ENCODE measurements around the gene FOSL2. TPM values are rescaled to one million over a fixed set of nuclear protein-coding genes. Genes with fewer than 3 reads are reported as not detected.

Gene FOSL2
- total RNA-seq, 1 donor from 2014 or later = 2.7 TPM

DNA sequence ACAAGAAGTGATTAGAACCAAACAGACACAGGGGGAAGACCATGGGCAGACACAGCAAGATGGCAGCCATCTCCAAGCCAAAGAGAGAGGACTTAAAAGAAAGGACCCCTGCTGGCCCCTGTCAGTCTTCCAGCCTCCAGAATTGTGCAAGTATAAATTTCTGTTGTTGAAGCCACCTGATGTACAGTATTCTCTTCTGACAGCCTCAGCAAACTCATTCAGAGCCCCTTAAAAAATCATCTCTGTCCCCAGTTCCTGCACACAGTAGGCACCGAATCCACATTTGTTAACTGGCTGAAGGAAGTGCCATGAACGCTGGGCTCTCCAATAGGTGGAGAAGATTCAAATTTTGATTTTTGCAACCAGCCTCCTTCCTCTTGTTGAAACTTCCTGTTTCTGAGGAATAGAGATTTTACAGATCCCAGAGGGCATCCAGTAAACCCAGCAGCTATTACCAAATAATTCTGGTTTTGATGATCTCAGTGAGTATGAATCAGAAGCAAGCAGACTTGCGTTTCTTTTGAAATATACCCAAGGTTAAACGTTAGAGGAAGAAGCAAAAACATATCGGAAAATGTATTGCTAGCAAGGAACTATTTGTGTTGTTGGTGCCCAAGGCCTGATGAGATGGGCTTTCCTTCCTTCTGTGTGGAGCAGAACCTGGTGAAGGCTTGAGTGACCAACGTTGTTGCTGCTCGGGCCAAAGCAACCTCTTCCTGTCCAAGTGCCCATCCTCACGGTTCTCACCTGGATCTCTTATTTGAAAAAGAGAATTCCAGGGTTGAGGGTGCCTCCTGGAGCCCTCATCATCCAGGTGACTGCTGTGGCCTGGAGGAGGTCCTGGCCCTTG, 55.5 kb downstream of the FOSL2 start:
- ATAC-seq (ENCODE audit: low read depth) (no peak), DNase-seq (no peak)
- Mint-ChIP-seq H3K36me3 (ENCODE audit: low read depth) (no peaks in the 10 kb centered on the region), H3K9me3 (no peaks in the 10 kb centered on the region), H3K4me3 (no peak overlapping the region), H3K27me3 (peaks cover 8% of the 10 kb centered on the region), H3K4me1 (no peaks in the 10 kb centered on the region), H3K27ac (no peak overlapping the region)
- intact Hi-C loops (cut with micrococcal nuclease) = no loop called here
- ChIA-PET POLR2A (no interaction called here), CTCF (no interaction called here)
- TF ChIP-seq, protein P1, sequence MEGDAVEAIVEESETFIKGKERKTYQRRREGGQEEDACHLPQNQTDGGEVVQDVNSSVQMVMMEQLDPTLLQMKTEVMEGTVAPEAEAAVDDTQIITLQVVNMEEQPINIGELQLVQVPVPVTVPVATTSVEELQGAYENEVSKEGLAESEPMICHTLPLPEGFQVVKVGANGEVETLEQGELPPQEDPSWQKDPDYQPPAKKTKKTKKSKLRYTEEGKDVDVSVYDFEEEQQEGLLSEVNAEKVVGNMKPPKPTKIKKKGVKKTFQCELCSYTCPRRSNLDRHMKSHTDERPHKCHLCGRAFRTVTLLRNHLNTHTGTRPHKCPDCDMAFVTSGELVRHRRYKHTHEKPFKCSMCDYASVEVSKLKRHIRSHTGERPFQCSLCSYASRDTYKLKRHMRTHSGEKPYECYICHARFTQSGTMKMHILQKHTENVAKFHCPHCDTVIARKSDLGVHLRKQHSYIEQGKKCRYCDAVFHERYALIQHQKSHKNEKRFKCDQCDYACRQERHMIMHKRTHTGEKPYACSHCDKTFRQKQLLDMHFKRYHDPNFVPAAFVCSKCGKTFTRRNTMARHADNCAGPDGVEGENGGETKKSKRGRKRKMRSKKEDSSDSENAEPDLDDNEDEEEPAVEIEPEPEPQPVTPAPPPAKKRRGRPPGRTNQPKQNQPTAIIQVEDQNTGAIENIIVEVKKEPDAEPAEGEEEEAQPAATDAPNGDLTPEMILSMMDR (IDR thresholded peaks at IDR 0.05) = no peak

DNA sequence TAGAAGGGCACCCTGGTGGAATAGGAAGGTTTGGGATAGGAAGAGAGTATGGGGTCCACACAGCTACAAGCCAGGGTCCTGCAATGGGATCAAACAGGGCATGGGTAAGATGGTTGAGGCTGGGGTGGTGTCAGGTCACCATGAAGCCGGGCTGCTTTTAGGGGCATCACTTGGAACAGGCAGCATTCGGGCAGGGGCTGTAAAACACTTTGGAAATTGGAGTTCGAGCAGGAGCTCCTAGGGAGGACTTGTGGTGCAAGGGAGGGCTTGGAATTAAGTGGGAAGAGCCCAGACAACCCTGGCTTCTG, 56.1 kb downstream of the FOSL2 start:
- no peak for DNase-seq
- ChIA-PET CTCF (no interaction called here), POLR2A (no interaction called here)

DNA sequence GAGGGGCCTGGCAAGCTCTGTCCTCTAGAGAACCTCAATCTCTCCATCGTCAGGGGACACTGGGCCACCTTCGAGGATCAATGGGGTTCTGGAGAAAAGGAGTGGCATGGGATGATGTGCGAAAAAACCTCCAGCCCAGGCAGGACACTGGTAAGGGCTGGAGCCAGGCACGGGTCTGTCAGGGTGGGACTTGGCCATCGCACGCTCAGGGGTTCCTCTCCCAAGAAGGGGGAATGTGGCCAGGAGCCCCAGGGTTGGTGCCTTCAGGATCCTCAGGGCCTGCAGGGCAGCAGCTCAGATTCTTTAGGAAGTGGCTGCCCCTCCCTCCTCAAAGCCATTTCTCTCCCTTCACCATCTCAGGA, 56.4 kb downstream of the FOSL2 start:
- ChIA-PET CTCF (no interaction called here), POLR2A (no interaction called here)
- Mint-ChIP-seq H3K27ac (no peak overlapping the region), H3K4me1 (no peaks in the 10 kb centered on the region), H3K27me3 (peaks cover 7% of the 10 kb centered on the region), H3K4me3 (no peak overlapping the region), H3K36me3 (ENCODE audit: low read depth) (no peaks in the 10 kb centered on the region), H3K9me3 (no peaks in the 10 kb centered on the region)
- DNase-seq = no peak
- TF ChIP-seq, protein P1 (IDR thresholded peaks at IDR 0.05) = no peak
- ATAC-seq (ENCODE audit: low read depth) = no peak
- intact Hi-C loops (cut with micrococcal nuclease) = no loop called here

More for the DNA sequence above, 56.1 kb downstream of the FOSL2 start:
- H3K9me3 Mint-ChIP-seq = no peaks in the 10 kb centered on the region
- no peak overlapping the region for H3K27ac Mint-ChIP-seq
- H3K36me3 Mint-ChIP-seq (ENCODE audit: low read depth) = no peaks in the 10 kb centered on the region
- peaks cover 8% of the 10 kb centered on the region for H3K27me3 Mint-ChIP-seq
- no peak for ATAC-seq (ENCODE audit: low read depth)
- intact Hi-C loops (cut with micrococcal nuclease) = no loop called here
- TF ChIP-seq, protein P1 (IDR thresholded peaks at IDR 0.05) = no peak
- no peaks in the 10 kb centered on the region for H3K4me1 Mint-ChIP-seq
- H3K4me3 Mint-ChIP-seq = no peak overlapping the region

DNA sequence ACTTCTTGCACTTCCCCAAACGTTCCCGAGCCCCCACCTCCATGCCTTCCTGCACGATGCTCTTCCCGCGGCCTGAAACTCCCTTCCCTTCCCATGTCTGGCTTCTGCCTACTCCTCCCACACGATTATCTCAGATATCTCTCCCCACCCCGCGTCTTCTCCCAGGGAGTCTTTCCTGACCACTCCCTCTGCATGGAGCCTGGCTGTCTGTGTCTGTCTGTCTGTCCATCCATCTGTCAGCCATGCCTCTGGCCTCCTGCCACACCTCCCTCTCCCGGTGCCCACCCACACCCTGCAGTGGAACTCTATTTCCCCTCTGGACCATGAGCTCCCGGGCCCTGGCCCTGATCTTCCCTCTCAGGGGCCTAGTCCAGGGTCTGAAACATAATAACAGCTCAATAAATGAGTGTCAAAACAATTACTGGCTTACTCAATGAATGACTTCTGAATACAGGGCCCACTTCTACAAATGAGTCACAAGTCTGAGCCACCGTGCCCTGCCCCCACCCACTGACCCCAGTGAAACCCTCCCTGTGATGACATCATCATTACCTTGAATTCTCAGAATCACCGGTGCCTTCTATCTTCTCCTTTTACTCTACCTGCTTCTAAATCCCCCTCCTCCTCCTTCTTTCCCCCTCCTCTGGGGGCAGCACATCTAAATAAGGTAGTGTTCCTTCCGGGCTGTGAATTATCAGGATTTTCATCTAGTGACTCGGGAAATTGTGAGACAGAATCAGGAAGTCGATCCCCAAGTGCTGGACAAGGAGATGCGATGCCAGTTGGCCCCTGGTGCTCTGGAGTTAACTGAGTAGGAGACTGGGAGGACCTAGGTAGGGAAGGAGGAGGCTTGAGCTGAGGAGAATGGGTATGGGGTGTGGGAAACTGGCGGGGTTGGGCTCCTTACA, 57.1 kb downstream of the FOSL2 start:
- H3K4me1 Mint-ChIP-seq = no peaks in the 10 kb centered on the region
- no peaks in the 10 kb centered on the region for H3K9me3 Mint-ChIP-seq
- ATAC-seq (ENCODE audit: low read depth) (no peak), DNase-seq (no peak)
- no peaks in the 10 kb centered on the region for H3K36me3 Mint-ChIP-seq (ENCODE audit: low read depth)
- H3K4me3 Mint-ChIP-seq = no peak overlapping the region
- H3K27ac Mint-ChIP-seq = no peak overlapping the region
- intact Hi-C loops (cut with micrococcal nuclease) = no loop called here
- TF ChIP-seq, protein P1 (IDR thresholded peaks at IDR 0.05) = no peak
- ChIA-PET CTCF (no interaction called here), POLR2A (no interaction called here)
- H3K27me3 Mint-ChIP-seq = peaks cover 6% of the 10 kb centered on the region

DNA sequence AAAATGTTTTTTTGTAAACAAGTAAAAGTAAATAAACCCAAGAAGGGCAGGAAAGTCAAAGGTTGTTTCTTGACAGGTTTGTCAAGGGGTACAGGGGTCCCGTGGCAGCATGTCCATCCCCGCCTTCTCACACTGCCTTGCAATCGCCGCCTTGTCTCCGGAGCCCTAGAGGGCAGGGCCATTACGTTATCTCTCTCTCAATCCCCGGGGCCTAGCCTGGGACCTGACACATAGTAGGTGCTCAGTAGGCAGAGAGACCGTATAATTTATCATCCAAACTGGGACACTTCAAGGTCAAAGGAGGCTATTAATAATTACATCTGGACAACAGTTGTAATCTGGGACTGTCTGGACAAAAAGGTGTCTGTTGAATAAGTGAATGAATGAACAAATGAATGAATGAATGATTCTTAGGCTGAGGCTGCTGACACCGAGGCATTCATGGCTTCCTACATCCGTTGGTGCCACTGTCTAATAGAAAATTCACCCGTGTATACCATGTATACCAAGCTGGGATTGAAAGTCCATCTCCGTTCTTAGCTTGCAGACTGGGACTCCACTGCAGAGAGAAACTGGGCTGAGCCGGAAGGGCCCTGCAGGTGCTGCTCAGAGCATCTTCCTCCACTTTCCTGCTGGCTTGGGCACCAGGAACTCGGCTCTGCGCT, 58.4 kb downstream of the FOSL2 start:
- POLR2A ChIA-PET = no interaction called here
- no peaks in the 10 kb centered on the region for H3K4me1 Mint-ChIP-seq
- CTCF ChIA-PET = no interaction called here
- TF ChIP-seq, protein P1 (IDR thresholded peaks at IDR 0.05) = no peak
- intact Hi-C loops (cut with micrococcal nuclease) = no loop called here
- H3K27ac Mint-ChIP-seq = no peak overlapping the region
- no peaks in the 10 kb centered on the region for H3K9me3 Mint-ChIP-seq
- DNase-seq (no peak), ATAC-seq (ENCODE audit: low read depth) (no peak)
- H3K36me3 Mint-ChIP-seq (ENCODE audit: low read depth) = no peaks in the 10 kb centered on the region
- no peak overlapping the region for H3K4me3 Mint-ChIP-seq
- H3K27me3 Mint-ChIP-seq = peaks cover 2% of the 10 kb centered on the region

All from activated B cell treated with CpG ODN at 0.5 μM for 24 hours (primary cell).